ENCODE results near the gene ITGB2.

Gene ITGB2

DNA sequence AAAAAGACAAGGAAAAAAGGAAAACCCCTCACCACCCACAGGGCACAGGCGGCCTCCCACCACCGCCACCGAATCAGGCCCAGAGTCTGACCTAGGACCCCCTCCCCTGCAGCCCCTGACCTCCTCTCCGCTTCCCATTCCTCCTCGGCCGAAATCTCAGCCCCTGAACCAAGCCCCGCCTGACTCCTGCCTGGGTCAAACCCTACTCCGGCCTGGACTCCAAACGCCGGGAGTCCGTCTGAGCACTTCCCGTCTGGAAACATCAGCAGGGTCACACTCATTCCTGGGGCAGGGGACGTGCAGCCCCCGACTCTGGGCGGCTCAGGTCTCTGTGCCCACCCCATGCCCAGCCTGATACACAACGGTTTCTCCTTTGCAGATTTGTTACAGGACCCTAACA lies 76.4 kb downstream of the ITGB2 start:
- no peak for DNase-seq

DNA sequence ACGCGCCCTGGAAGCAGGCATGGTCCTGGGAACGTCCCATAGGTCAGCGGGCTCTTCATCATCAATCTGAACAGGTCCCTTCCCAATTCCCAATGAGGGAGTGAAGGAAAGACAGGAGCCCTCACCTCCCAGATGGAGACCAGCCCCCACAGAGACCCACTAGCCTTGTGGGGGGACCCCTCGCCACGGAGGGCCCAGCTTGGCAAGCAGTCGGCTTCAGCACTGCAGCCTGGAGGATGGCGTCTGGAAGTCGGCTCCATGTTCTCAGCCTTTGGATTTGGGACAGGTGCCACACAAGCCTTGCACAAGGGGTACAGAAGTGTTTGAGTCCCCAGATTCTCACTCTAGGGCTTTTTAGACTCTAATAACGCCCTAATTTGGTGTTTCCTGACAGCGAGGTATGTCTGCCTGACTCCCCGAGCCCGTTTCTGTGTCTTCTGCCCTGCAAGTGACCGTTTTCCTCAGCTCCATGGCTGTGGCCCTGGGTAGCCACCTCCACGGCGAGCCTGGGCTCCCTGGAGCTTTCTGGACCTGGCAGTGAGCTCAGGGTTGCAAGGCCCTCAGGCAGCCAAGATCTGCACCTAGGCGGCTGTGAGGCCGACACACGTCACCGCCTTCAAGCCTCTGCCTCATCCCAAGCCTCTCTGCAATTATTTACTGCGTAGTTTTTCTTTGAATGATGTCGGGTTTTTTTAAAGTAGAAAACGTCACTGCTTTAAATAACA lies 77.8 kb downstream of the ITGB2 start:
- DNase-seq = no peak

DNA sequence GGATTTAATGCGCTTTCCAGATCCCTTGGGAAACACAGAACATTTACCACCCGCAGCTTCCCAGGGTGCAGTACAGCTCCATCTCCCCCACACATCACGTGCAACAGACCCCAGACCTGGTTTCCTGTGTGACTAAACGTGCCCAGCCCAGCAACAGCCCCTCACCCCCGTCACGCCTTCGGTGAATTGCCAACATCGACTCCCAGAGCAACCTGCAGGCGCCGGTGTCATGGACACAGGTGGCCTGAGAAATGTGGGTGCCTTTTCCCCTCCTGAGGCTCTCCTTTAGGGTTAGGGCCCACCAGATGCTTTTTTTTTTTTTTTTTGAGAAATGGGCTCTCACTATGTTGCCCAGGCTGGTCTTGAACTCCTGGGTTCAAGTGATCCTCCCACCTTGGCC lies 78.6 kb downstream of the ITGB2 start:
- DNase-seq = no peak

- DNase-seq = no peak
These were observed 79.9 kb downstream of the ITGB2 start for GRCh38 chr21:44840771-44841170.

GRCh38 chr21:44838951-44839350 lies 81.7 kb downstream of the ITGB2 start:
- DNase-seq = no peak

- DNase-seq = no peak
These were observed 82.4 kb downstream of the ITGB2 start for GRCh38 chr21:44838039-44838895.

DNA sequence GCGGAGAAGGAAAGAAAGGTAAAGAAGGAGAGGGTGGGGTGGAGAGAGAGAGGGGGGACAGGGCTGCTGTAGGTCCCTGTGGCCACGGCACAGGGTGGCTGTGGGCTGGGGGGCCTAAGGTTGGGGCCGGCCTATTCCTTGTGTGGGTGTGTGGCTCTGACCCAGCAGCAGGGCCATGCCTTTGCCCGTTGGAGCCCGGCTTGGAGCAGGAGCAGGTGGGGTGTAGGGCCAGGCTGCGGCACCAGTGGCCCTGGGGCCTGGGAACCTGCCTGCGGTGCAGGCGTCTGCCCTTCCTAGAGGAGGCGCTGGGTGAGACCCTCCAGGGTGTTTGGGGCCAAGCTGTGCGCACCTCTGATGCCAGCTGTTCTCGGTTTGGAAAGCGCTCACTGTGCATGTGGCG lies 83.2 kb downstream of the ITGB2 start:
- DNase-seq = no peak

GRCh38 chr21:44836666-44837471 lies 83.8 kb downstream of the ITGB2 start:
- DNase-seq = no peak

DNA sequence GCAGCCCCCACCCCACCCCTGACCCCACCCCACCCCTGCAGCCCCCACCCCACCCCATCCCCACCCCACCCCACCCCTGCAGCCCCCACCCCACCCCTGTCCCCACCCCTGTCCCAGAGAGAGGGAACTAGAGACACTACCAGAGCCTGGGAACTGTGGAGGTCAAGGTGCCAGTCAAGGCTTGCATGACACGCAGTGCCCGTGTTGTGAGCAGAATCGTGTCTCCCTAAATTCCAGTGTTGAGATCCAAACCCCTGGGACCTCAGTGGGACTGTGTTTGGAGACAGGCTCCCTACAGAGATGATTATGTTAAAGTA lies 84.4 kb downstream of the ITGB2 start:
- no peak for DNase-seq
